ENCODE data around the gene LYPD3.

- TF ChIP-seq POLR2A (IDR thresholded peaks at IDR 0.05; ENCODE audit: low read depth, low read length), result no peak
- no peak for TF ChIP-seq POLR2AphosphoS5 (IDR thresholded peaks at IDR 0.05; ENCODE audit: low read depth, low read length)
Measured at GRCh38 chr19:43467276-43467675, 1.9 kb upstream of the LYPD3 start.

Measured in GM12892 (cell line).